Stimulated activated CD8-positive, alpha-beta memory T cell treated with anti-CD3 and anti-CD28 coated beads, Interleukin-7, amount 100 ng/mL, for 24 hours (primary cell): Measurements from ENCODE around the gene CXCL9.
"Not testable (repeated sequence)": the region's sequence is repeated elsewhere in the genome, so short reads cannot be mapped to it uniquely, and the experiment has no call there.

Experiments used
- DNase-seq: peaks from one replicate; pipeline ENCODE4 v3.0.0-alpha.2; 2020; ENCODE audit warnings: low read depth

Gene CXCL9

GRCh38 chr4:76011700-76012387 lies 4.5 kb upstream of the CXCL9 start:
- DNase-seq = no peak

- DNase-seq = no peak
Observed at GRCh38 chr4:76011018-76011670, 3.8 kb upstream of the CXCL9 start.

DNA sequence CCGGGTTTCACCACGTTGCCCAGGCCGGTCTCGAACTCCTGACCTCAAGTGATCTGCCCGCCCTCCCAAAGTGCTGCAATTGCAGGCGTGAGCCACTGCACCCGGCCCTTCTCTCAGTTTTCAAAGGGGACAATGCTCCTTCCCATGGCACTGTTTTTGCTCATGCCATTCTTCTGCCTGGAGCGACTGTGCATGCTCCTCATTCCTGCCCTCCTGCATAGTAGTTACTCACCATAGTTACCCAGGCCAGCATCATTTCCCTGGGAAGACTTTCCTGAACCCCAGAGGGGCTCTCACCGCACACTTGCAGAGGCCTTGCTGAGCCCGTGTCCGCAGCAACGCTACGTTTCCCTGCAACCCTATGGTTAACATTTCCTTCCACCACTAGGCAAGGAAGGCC lies 3.3 kb upstream of the CXCL9 start:
- DNase-seq = no peak

GRCh38 chr4:76009311-76009710 lies 2.0 kb upstream of the CXCL9 start:
- no peak for DNase-seq

- no peak for DNase-seq
Observed at GRCh38 chr4:76003620-76004019, 3.7 kb downstream of the CXCL9 start.

- no peak for DNase-seq
Observed at GRCh38 chr4:76003035-76003434, 4.3 kb downstream of the CXCL9 start.

GRCh38 chr4:76002176-76002575 lies 5.1 kb downstream of the CXCL9 start:
- no peak for DNase-seq

GRCh38 chr4:76001700-76002099 lies 5.6 kb downstream of the CXCL9 start:
- DNase-seq = no peak

- no peak for DNase-seq
Observed at GRCh38 chr4:76000279-76000678, 7.0 kb downstream of the CXCL9 start.

DNA sequence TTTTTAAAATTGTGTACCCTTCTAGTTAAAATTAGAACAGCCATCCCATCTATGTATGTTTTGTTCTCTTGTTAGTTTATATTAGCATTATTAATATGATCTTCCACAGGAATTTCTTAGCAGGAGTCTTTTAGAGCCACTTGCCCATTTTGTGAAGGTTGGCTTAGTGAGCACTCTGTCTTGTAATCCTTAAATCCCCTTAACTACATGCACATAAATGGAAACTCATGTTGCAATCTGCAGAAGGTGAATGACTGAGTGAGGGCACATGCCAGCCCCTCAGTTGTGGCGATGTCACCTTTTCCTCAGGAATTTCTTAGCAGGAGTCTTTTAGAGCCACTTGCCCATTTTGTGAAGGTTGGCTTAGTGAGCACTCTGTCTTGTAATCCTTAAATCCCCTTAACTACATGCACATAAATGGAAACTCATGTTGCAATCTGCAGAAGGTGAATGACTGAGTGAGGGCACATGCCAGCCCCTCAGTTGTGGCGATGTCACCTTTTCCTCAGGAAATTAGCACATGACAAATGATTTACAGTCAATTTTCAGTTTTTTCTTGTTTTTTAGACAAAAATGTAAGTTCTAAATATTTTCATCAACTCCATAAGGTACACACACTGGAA lies 8.7 kb downstream of the CXCL9 start:
- not testable (repeated sequence) for DNase-seq

GRCh38 chr4:75997946-75998345 lies 9.4 kb downstream of the CXCL9 start:
- DNase-seq = no peak

GRCh38 chr4:75997081-75997480 lies 10.2 kb downstream of the CXCL9 start:
- DNase-seq = no peak

GRCh38 chr4:75995727-75996126 lies 11.6 kb downstream of the CXCL9 start:
- no peak for DNase-seq

GRCh38 chr4:75992462-75992861 lies 14.8 kb downstream of the CXCL9 start:
- no peak for DNase-seq

GRCh38 chr4:75989846-75990528 lies 17.3 kb downstream of the CXCL9 start:
- no peak for DNase-seq

DNA sequence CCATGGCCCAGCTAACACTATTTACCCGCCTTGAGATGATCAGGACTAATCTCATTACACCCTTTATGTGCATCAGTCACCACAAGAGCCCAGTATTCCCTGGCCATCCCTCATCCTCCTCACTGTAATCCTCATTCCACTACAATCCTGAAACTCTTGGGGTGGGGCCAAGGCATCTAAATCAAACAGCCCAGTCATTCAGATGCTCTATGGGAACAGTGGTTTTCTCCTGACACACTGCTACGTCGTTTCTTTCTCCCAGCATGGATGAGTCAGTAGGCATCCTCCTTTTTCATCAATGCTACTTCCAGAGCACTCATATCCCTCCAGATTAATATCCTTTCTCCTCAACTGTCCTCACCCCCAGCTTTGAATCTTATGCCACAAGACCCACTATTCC lies 22.2 kb downstream of the CXCL9 start:
- no peak for DNase-seq

GRCh38 chr4:75980576-75980975 lies 26.7 kb downstream of the CXCL9 start:
- DNase-seq = no peak

GRCh38 chr4:75976177-75976576 lies 31.1 kb downstream of the CXCL9 start:
- no peak for DNase-seq

DNA sequence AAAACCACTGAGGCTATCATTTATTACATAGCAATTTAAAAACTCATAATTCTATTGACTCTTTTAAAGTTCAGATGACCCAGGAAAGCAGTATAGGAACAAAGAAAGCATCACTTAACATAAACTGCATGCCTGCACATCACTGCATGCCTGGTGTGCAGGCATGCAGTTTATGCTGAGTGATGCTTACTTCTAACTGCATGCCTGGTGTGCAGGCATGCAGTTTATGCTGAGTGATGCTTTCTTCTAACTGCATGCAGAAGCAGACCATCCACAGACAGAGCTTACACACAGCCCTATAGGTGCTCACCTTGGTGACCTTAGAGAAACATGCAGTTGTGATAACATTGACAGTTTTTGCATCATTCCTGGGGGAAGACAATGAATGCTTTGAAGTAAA lies 33.5 kb downstream of the CXCL9 start:
- no peak for DNase-seq

DNA sequence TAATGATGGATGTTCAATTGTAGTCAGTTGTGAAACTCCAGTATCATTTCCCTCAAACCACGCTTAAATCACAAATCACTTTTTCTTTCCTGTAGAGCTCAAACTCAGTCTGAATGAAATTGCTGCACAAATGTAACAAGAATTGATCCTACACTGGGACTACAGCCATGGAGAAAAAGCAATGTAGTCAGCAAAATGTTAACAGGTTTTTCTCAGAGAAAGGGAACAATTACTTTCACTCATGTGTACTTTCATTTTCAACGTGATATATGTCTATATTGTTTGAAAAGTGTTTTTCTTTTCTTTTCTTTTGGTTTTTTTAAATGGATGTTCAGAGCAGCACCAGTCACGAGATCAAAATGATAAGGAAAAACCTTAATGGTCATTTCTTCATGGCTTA lies 39.2 kb downstream of the CXCL9 start:
- no peak for DNase-seq

GRCh38 chr4:75963558-75963957 lies 43.8 kb downstream of the CXCL9 start:
- no peak for DNase-seq

- DNase-seq = not testable (repeated sequence)
Observed at GRCh38 chr4:75962072-75962471, 45.2 kb downstream of the CXCL9 start.

GRCh38 chr4:75958546-75958945 lies 48.8 kb downstream of the CXCL9 start:
- not testable (repeated sequence) for DNase-seq
